ENCODE data around the gene CERS3. TPM values are rescaled to one million over a fixed set of nuclear protein-coding genes. Genes with fewer than 3 reads are reported as not detected.

The CERS3 gene
- total RNA-seq, 1 donor from 2014 or later = 0.52 TPM

GRCh38 chr15:100373942-100374341 lies 154.8 kb downstream of the CERS3 start:
- Histone ChIP-seq H3K27ac (ENCODE audit: low read depth, low read length) (no peak overlapping the region), H3K27me3 (ENCODE audit: control insufficient read depth in 3 of 3, insufficient read depth in 3 of 3, low read length in 3 of 3) (peaks cover 11 to 23% (median 18%) of the 10 kb centered on the region in 3 donors), H3K4me3 (ENCODE audit: low read length in 3 of 3) (no peak overlapping the region)

DNA sequence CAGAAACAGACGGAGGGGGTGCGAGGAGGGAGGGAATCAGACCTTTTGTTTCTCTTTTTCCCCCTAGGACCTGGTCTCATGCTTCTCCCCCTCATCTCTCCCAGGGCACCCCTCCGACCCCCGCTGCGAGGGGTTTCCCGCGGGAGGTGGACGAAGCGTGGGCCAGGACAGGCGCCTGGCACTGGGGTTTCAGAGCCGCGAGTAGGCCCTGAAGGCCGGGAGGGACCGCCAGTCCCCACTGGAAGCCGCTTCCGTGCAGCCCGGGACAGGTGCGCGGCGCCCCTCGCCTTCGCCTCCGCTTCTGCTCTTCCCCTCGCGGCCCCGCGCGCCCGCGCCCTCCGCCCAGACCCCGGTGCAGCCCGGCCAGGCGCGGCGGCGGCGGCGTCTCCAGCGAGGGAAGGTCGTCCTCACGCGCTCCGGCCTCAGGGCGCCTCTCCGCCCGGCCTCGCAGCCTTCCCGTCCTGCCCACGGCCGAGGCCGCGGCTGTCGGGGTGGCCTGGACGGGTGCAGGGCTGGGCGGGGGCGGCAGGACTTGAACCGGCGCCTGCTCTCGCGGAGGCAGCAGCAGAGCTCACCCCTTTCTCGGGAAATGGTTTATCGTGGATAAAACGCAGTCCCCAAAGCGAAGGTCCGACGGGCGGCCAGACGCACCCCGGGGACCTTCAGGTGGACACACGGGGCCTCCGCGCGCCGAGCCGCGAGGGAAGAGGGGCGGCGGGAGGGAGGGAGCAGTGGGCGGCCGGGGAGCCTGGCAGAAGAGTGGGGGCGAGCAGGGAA lies 155.4 kb downstream of the CERS3 start:
- H3K4me1 ChIP-seq (ENCODE audit: control insufficient read depth in 3 of 3, insufficient read depth in 3 of 3, low read length in 3 of 3) = no peaks in the 10 kb centered on the region
- H3K4me3 ChIP-seq (ENCODE audit: low read length in 3 of 3) = peak overlapping the region in 2 of 3 donors; percentile 46 to 56
- no peak overlapping the region for H3K27ac ChIP-seq (ENCODE audit: low read depth, low read length)
- H3K9me3 ChIP-seq (ENCODE audit: control insufficient read depth in 3 of 3, low read length in 3 of 3) = peaks cover 3 to 6% (median 6%) of the 10 kb centered on the region in 3 donors
- H3K9ac ChIP-seq (ENCODE audit: low read depth in 1 of 3, low read length in 3 of 3) = peak overlapping the region; percentile 10 to 50 (median 32)
- H3K36me3 ChIP-seq (ENCODE audit: control insufficient read depth in 3 of 3, insufficient read depth in 3 of 3, low read length in 3 of 3) = no peaks in the 10 kb centered on the region
- H3K27me3 ChIP-seq (ENCODE audit: control insufficient read depth in 3 of 3, insufficient read depth in 3 of 3, low read length in 3 of 3) = peaks cover 11 to 23% (median 18%) of the 10 kb centered on the region in 3 donors

More at GRCh38 chr15:100373942-100374341, 154.8 kb downstream of the CERS3 start:
- H3K36me3 ChIP-seq (ENCODE audit: control insufficient read depth in 3 of 3, insufficient read depth in 3 of 3, low read length in 3 of 3) = no peaks in the 10 kb centered on the region
- no peak overlapping the region for H3K9ac ChIP-seq (ENCODE audit: low read depth in 1 of 3, low read length in 3 of 3)
- H3K9me3 ChIP-seq (ENCODE audit: control insufficient read depth in 3 of 3, low read length in 3 of 3) = peaks cover 3 to 7% (median 6%) of the 10 kb centered on the region in 3 donors
- no peaks in the 10 kb centered on the region for H3K4me1 ChIP-seq (ENCODE audit: control insufficient read depth in 3 of 3, insufficient read depth in 3 of 3, low read length in 3 of 3)

DNA sequence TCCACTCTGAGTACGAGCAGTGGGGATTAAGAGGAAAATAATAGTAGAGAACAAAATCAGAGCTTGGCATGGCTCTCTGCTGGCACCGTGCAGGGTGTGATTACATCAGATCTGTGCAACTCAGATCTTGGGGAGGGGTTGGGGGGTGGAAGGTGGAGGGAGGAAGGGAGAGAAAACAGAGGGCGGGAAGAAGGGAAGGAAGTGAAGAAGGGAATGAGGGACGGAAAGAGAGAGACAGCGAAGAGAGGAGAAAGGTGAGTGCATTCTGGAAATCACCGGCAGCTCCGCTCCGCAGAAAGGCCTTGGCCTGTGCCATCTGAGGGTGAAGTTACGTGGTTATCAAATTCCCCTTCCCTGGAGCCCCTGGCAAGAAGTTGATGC lies 156.0 kb downstream of the CERS3 start:
- Histone ChIP-seq H3K9me3 (ENCODE audit: control insufficient read depth in 3 of 3, low read length in 3 of 3) (peaks cover 3 to 6% (median 6%) of the 10 kb centered on the region in 3 donors), H3K4me1 (ENCODE audit: control insufficient read depth in 3 of 3, insufficient read depth in 3 of 3, low read length in 3 of 3) (no peaks in the 10 kb centered on the region), H3K36me3 (ENCODE audit: control insufficient read depth in 3 of 3, insufficient read depth in 3 of 3, low read length in 3 of 3) (no peaks in the 10 kb centered on the region), H3K9ac (ENCODE audit: low read depth in 1 of 3, low read length in 3 of 3) (peak overlapping the region; percentile 10 to 50 (median 32)), H3K4me3 (ENCODE audit: low read length in 3 of 3) (peak overlapping the region in 2 of 3 donors; percentile 46 to 56), H3K27me3 (ENCODE audit: control insufficient read depth in 3 of 3, insufficient read depth in 3 of 3, low read length in 3 of 3) (peaks cover 11 to 23% (median 18%) of the 10 kb centered on the region in 3 donors), H3K27ac (ENCODE audit: low read depth, low read length) (no peak overlapping the region)

GRCh38 chr15:100355342-100355741 lies 173.4 kb downstream of the CERS3 start:
- no peak overlapping the region for H3K27ac ChIP-seq (ENCODE audit: low read depth, low read length)
- H3K27me3 ChIP-seq (ENCODE audit: control insufficient read depth in 3 of 3, insufficient read depth in 3 of 3, low read length in 3 of 3) = peaks cover 0 to 6% (median 2%) of the 10 kb centered on the region in 3 donors
- H3K9me3 ChIP-seq (ENCODE audit: control insufficient read depth in 3 of 3, low read length in 3 of 3) = no peaks in the 10 kb centered on the region
- H3K9ac ChIP-seq (ENCODE audit: low read depth in 1 of 3, low read length in 3 of 3) = no peak overlapping the region
- peaks cover 0 to 3% (median under 1%) of the 10 kb centered on the region in 3 donors for H3K4me1 ChIP-seq (ENCODE audit: control insufficient read depth in 3 of 3, insufficient read depth in 3 of 3, low read length in 3 of 3)
- no peak overlapping the region for H3K4me3 ChIP-seq (ENCODE audit: low read length in 3 of 3)
- H3K36me3 ChIP-seq (ENCODE audit: control insufficient read depth in 3 of 3, insufficient read depth in 3 of 3, low read length in 3 of 3) = no peaks in the 10 kb centered on the region

DNA sequence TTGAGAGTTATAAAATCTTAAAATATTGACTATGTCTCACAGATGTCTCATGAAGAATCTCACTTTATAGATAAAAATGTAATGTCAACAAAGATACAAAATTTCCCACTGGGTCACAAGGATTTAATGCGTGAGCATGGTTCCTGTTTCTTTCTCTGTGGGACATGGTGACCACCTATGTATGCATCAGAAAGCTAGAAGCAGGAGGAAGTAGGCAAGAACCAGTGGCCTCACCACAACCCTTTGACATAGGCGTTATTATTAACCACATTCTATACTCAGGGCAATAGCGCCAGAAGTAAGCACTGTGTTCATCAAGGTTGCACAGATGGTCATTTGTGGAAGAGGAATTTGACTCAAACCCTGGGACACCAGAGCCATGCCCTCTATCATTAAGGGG lies 175.3 kb downstream of the CERS3 start:
- no peak overlapping the region for H3K4me3 ChIP-seq (ENCODE audit: low read length in 3 of 3)
- H3K27ac ChIP-seq (ENCODE audit: low read depth, low read length) = no peak overlapping the region
- no peak overlapping the region for H3K9ac ChIP-seq (ENCODE audit: low read depth in 1 of 3, low read length in 3 of 3)
- no peaks in the 10 kb centered on the region for H3K9me3 ChIP-seq (ENCODE audit: control insufficient read depth in 3 of 3, low read length in 3 of 3)
- no peaks in the 10 kb centered on the region for H3K36me3 ChIP-seq (ENCODE audit: control insufficient read depth in 3 of 3, insufficient read depth in 3 of 3, low read length in 3 of 3)
- H3K27me3 ChIP-seq (ENCODE audit: control insufficient read depth in 3 of 3, insufficient read depth in 3 of 3, low read length in 3 of 3) = peaks cover 0 to 6% (median 2%) of the 10 kb centered on the region in 3 donors
- H3K4me1 ChIP-seq (ENCODE audit: control insufficient read depth in 3 of 3, insufficient read depth in 3 of 3, low read length in 3 of 3) = peaks cover 5 to 15% (median 8%) of the 10 kb centered on the region in 3 donors

DNA sequence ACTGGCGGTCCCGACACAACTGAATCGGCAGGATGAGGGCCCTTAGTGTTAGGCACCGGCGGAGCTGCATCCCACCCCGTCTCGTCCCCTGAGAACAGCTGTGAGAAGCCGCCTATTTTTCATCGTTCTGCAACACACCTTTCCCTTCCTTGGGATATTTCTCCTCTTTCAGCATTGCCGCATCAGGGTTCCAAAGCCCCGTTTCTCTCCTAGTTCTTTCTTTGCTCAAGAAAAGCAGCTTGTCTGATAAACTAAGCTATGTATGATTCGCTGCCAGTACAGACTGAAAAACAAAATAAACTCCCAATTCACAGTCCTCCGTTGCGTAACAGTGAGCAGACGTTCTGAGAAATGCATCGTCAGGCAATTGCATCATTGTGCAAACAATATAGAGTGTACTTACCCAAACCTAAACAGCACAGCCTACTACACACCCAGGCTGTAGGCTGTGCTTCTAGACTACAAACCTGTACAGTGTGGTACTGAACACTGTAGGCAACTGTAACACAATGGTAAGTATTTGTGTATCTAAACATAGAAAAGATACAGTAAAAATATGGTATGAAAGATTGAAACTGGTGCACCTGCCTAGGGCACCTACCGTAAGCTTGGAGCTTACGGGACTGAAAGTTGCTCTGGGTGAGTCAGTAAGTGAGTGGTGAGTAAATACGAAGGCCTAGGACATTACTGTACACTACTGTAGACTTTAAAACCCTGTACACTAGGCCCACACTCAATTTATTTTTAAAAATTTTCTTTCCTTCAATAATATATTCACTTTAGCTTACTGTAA lies 178.1 kb downstream of the CERS3 start:
- H3K4me1 ChIP-seq (ENCODE audit: control insufficient read depth in 3 of 3, insufficient read depth in 3 of 3, low read length in 3 of 3) = peaks cover 5 to 15% (median 8%) of the 10 kb centered on the region in 3 donors
- H3K9me3 ChIP-seq (ENCODE audit: control insufficient read depth in 3 of 3, low read length in 3 of 3) = no peaks in the 10 kb centered on the region
- H3K9ac ChIP-seq (ENCODE audit: low read depth in 1 of 3, low read length in 3 of 3) = peak overlapping the region in 2 of 3 donors; percentile 99 to 100
- H3K36me3 ChIP-seq (ENCODE audit: control insufficient read depth in 3 of 3, insufficient read depth in 3 of 3, low read length in 3 of 3) = no peaks in the 10 kb centered on the region
- H3K4me3 ChIP-seq (ENCODE audit: low read length in 3 of 3) = peak overlapping the region; percentile 62 to 89 (median 89)
- peaks cover 0 to 6% (median 2%) of the 10 kb centered on the region in 3 donors for H3K27me3 ChIP-seq (ENCODE audit: control insufficient read depth in 3 of 3, insufficient read depth in 3 of 3, low read length in 3 of 3)
- H3K27ac ChIP-seq (ENCODE audit: low read depth, low read length) = peak overlapping the region; percentile 98

Small RNA genes lying within 50 kb of the gene (small RNA-seq; reads per million reads assigned to genes)
- gene RNU6-181P (not detected), gene RNU6-322P (not detected)

Other genes with a start within 250 kb of the CERS3 start
- gene ADAMTS17, start 187.0 kb downstream of the CERS3 start, total RNA-seq = 5.7 TPM
- 15.1 TPM for gene LINS1, start 73.2 kb upstream of the CERS3 start, total RNA-seq
- 9.4 TPM for gene ASB7, start 73.6 kb upstream of the CERS3 start, total RNA-seq

Data from skeletal muscle tissue (tissue), 5 donors.